ENCODE data around the gene ITGA11. TPM values are rescaled to one million over a fixed set of nuclear protein-coding genes. Genes with fewer than 3 reads are reported as not detected.

ITGA11 gene
- total RNA-seq, 1 donor from 2014 or later, result 22.8 TPM

GRCh38 chr15:68312701-68313204 lies 119.2 kb downstream of the ITGA11 start:
- peak; percentile 35 for DNase-seq (ENCODE audit: low spot score)

- DNase-seq (ENCODE audit: low spot score), result peak; percentile 19
Observed at GRCh38 chr15:68311859-68312557, 120.0 kb downstream of the ITGA11 start.

GRCh38 chr15:68311464-68311835 lies 120.5 kb downstream of the ITGA11 start:
- DNase-seq (ENCODE audit: low spot score), result peak; percentile 28

GRCh38 chr15:68310804-68311463 lies 121.0 kb downstream of the ITGA11 start:
- peak; percentile 37 for DNase-seq (ENCODE audit: low spot score)

- DNase-seq (ENCODE audit: low spot score), result peak; percentile 40
Observed at GRCh38 chr15:68310178-68310803, 121.7 kb downstream of the ITGA11 start.

- DNase-seq (ENCODE audit: low spot score), result no peak
Observed at GRCh38 chr15:68309024-68309423, 122.9 kb downstream of the ITGA11 start.

- peak; percentile 37 for DNase-seq (ENCODE audit: low spot score)
Observed at GRCh38 chr15:68307131-68307928, 124.6 kb downstream of the ITGA11 start.

GRCh38 chr15:68305420-68305871 lies 126.5 kb downstream of the ITGA11 start:
- DNase-seq (ENCODE audit: low spot score), result peak; percentile 37

- DNase-seq (ENCODE audit: low spot score), result peak; percentile 42
Observed at GRCh38 chr15:68304589-68305337, 127.2 kb downstream of the ITGA11 start.

GRCh38 chr15:68303560-68304436 lies 128.2 kb downstream of the ITGA11 start:
- peak; percentile 41 for DNase-seq (ENCODE audit: low spot score)

- peak; percentile 30 for DNase-seq (ENCODE audit: low spot score)
Observed at GRCh38 chr15:68303134-68303533, 128.8 kb downstream of the ITGA11 start.

GRCh38 chr15:68302729-68303128 lies 129.2 kb downstream of the ITGA11 start:
- DNase-seq (ENCODE audit: low spot score), result peak; percentile 31

GRCh38 chr15:68301301-68301700 lies 130.7 kb downstream of the ITGA11 start:
- peak; percentile 29 for DNase-seq (ENCODE audit: low spot score)

- no peak for DNase-seq (ENCODE audit: low spot score)
Observed at GRCh38 chr15:68300115-68300940, 131.6 kb downstream of the ITGA11 start.

GRCh38 chr15:68299436-68299835 lies 132.5 kb downstream of the ITGA11 start:
- DNase-seq (ENCODE audit: low spot score), result peak; percentile 41

- DNase-seq (ENCODE audit: low spot score), result peak; percentile 53
Observed at GRCh38 chr15:68298882-68299381, 133.0 kb downstream of the ITGA11 start.

GRCh38 chr15:68298336-68298735 lies 133.6 kb downstream of the ITGA11 start:
- DNase-seq (ENCODE audit: low spot score), result no peak

GRCh38 chr15:68295014-68295805 lies 136.8 kb downstream of the ITGA11 start:
- DNase-seq (ENCODE audit: low spot score), result no peak
